Measurements from ENCODE around the gene CEP72.

- TF ChIP-seq EZH2 (IDR thresholded peaks at IDR 0.05; ENCODE audit: insufficient read depth, poor library complexity, severe bottlenecking), result no peak
- TF ChIP-seq EZH2phosphoT487 (IDR thresholded peaks at IDR 0.05; ENCODE audit: insufficient read depth, low read depth), result no peak
Observed at GRCh38 chr5:627840-628239, 15.7 kb downstream of the CEP72 start.

All from GM23248 (cell line).